ENCODE results near the gene GLS2. TPM values are rescaled to one million over a fixed set of nuclear protein-coding genes. Genes with fewer than 3 reads are reported as not detected.

The GLS2 gene
- total RNA-seq = 1 to 10 TPM in 2 of 3 donors, under 1 TPM in 1; 0.51 to 1.5 (median 1.2) TPM
- long read RNA-seq, donor 1, partial matches to known transcripts = 0 of 8 reads
- long read RNA-seq, donor 1, other reads (novel, unspliced or antisense) = 6 of 8 reads
- long read RNA-seq, donor 2, partial matches to known transcripts = 1 of 2 reads
- long read RNA-seq, donor 2, other reads (novel, unspliced or antisense) = 1 of 2 reads

GRCh38 chr12:56488041-56488955, at the start of gene GLS2:
Gene GLS2 (minus strand): TSS chr12:56488161. CDS start chr12:56488118, 43 bp downstream.
- no peak within 1 kb of the TSS for H3K4me3 ChIP-seq
- DNase-seq = peak; percentile 75 to 83 (median 79)
- H3K4me1 ChIP-seq (ENCODE audit: low read depth) = peaks cover 11% of the 10 kb centered on the region
- H3K36me3 ChIP-seq (ENCODE audit: low read depth) = no peaks in the 10 kb centered on the region
- ATAC-seq = peak; percentile 97
- intact Hi-C loops (cut with DNase I, micrococcal nuclease) = no loop called here
- no peaks in the 10 kb centered on the region for H3K9me3 ChIP-seq
- TF ChIP-seq CTCF (IDR thresholded peaks at IDR 0.05) = no peak

DNA sequence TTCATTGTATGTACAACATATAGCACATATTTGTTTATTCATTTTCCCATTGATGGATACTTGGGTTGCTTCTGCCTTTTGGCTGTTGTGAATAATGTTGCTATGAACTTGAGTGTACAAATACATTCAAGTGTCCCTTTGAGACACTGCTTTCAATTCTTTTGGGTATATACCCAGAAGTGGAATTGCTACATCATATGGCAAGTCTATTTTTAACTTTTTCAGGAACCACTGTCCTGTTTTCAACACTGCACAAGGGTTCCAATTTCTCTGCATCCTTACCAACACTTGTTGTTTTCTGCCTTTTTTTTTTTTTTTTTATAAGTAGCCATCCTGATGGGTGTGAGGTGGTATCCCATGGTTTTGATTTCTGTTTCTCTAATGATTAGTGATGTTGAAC, 49.6 kb upstream of the GLS2 start:
- ATAC-seq = no peak
- H3K4me3 ChIP-seq = no peak overlapping the region
- H3K9me3 ChIP-seq = no peaks in the 10 kb centered on the region
- intact Hi-C loops (cut with DNase I, micrococcal nuclease) = no loop called here
- no peak for TF ChIP-seq CTCF (IDR thresholded peaks at IDR 0.05)
- no peaks in the 10 kb centered on the region for H3K4me1 ChIP-seq (ENCODE audit: low read depth)
- DNase-seq = no peak
- H3K36me3 ChIP-seq (ENCODE audit: low read depth) = no peaks in the 10 kb centered on the region

DNA sequence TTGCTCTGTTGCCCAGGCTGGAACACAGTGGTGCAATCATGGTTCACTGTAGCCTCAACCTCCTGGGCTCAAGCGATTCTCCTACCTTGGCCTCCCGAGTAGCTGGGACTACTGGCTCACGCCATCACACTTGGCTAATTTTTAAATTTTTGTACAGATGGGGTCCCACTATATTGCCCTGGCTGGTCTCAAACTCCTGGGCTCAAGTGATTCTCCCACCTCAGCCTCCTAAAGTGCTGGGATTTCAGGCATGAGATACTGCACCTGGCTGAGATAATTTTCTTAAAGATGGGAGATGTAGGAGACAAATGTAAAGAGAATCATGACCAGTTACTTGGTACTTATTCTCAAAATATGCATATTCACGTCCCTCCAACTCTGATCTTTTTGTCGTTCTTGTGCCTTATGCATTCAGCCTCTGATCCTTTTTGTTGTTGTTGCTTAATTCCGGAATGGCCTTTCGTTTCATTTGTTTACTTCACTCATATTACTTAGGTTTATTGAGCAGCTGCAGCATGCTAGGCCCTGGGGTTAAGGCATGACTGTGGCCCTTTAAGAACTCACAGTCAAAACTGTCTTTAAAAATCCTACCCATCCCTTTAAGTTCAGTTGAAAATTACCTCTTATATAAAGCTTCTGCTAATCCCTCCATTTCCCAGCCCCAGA, 42.6 kb upstream of the GLS2 start:
- TF ChIP-seq CTCF (IDR thresholded peaks at IDR 0.05) = no peak
- intact Hi-C loops (cut with DNase I, micrococcal nuclease) = no loop called here
- no peak for DNase-seq
- Histone ChIP-seq H3K4me1 (ENCODE audit: low read depth) (peaks cover 16% of the 10 kb centered on the region), H3K9me3 (no peaks in the 10 kb centered on the region), H3K4me3 (no peak overlapping the region), H3K36me3 (ENCODE audit: low read depth) (no peaks in the 10 kb centered on the region)
- no peak for ATAC-seq

GRCh38 chr12:56529656-56530055, 41.7 kb upstream of the GLS2 start:
- ATAC-seq (no peak), DNase-seq (no peak)
- peaks cover 16% of the 10 kb centered on the region for H3K4me1 ChIP-seq (ENCODE audit: low read depth)
- H3K9me3 ChIP-seq = no peaks in the 10 kb centered on the region
- H3K36me3 ChIP-seq (ENCODE audit: low read depth) = no peaks in the 10 kb centered on the region
- intact Hi-C loops (cut with DNase I, micrococcal nuclease) = loop anchor here in 1 of 2 donors (10.0 kb wide), 1 partner anchor 105 kb away; the partner anchor contains the start of gene BAZ2A
- no peak for TF ChIP-seq CTCF (IDR thresholded peaks at IDR 0.05)
- H3K4me3 ChIP-seq = no peak overlapping the region

DNA sequence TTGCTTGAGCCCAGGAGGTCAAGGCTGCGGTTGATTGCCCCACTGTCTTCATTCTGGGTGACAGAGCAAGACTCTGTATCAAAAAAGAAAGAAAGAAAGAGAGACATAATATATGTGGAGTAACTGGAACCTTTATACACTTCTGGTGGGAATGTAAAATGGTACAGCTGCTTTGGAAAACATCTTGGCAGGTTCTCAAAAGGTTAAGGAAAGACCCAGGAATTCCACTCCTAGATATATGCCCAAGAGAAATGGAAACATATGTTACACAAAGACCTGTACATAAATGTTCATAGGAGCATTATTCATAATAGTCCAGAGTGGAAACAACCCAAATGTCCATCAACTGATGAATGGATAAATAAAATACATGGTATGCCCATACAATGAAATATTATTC, 40.9 kb upstream of the GLS2 start:
- DNase-seq (no peak), ATAC-seq (no peak)
- intact Hi-C loops (cut with DNase I, micrococcal nuclease) = loop anchor here in 1 of 2 donors (10.0 kb wide), 1 partner anchor 106 kb away; the partner anchor contains the start of gene BAZ2A
- TF ChIP-seq CTCF (IDR thresholded peaks at IDR 0.05) = no peak
- Histone ChIP-seq H3K36me3 (ENCODE audit: low read depth) (no peaks in the 10 kb centered on the region), H3K4me1 (ENCODE audit: low read depth) (peaks cover 20% of the 10 kb centered on the region), H3K9me3 (no peaks in the 10 kb centered on the region), H3K4me3 (no peak overlapping the region)

Measured in mucosa of descending colon (tissue), 3 donors.